Mononuclear cell (primary cell): Measurements from ENCODE around the gene TTC28. TPM values are rescaled to one million over a fixed set of nuclear protein-coding genes. Genes with fewer than 3 reads are reported as not detected.

Experiments
- H3K27me3 ChIP-seq: 2 replicates; pipeline ENCODE4 v1.6.0; 2011; ENCODE audit warnings: low read length, control low read depth; ENCODE audit not compliant: insufficient read depth
- H3K4me1 ChIP-seq: 2 replicates; pipeline ENCODE4 v1.5.1; 2011; ENCODE audit warnings: mild to moderate bottlenecking, low read length, control low read depth; ENCODE audit not compliant: insufficient read depth
- H3K4me3 ChIP-seq: 2 replicates; pipeline ENCODE4 v1.5.1; 2011; ENCODE audit warnings: mild to moderate bottlenecking, low read length, moderate library complexity
- H3K9me3 ChIP-seq: 2 replicates; pipeline ENCODE4 v1.5.1; 2011; ENCODE audit warnings: low read depth, mild to moderate bottlenecking, control low read depth, low read length
- total RNA-seq: library from RNA; depleted of rRNA; stranded (reverse); fragments of >200 nt; gene quantifications from one replicate; pipeline ENCODE4 v1.2.3, GENCODE V29; 2012

Gene TTC28
- total RNA-seq, 1 donor, result 1.5 TPM

- H3K9me3 ChIP-seq, result no peaks in the 10 kb centered on the region
- no peaks in the 10 kb centered on the region for H3K4me1 ChIP-seq
- no peak overlapping the region for H3K4me3 ChIP-seq
- no peaks in the 10 kb centered on the region for H3K27me3 ChIP-seq
Observed at GRCh38 chr22:27986459-27986858, 693.2 kb downstream of the TTC28 start.

- no peaks in the 10 kb centered on the region for H3K9me3 ChIP-seq
- H3K4me1 ChIP-seq, result no peaks in the 10 kb centered on the region
- no peak overlapping the region for H3K4me3 ChIP-seq
- no peaks in the 10 kb centered on the region for H3K27me3 ChIP-seq
Observed at GRCh38 chr22:27985323-27986275, 694.0 kb downstream of the TTC28 start.

- Histone ChIP-seq H3K27me3 (no peaks in the 10 kb centered on the region), H3K4me3 (no peak overlapping the region), H3K9me3 (no peaks in the 10 kb centered on the region), H3K4me1 (no peaks in the 10 kb centered on the region)
Observed at GRCh38 chr22:27984723-27985122, 694.9 kb downstream of the TTC28 start.

GRCh38 chr22:27984001-27984695 is 695.5 kb downstream of the TTC28 start:
- no peaks in the 10 kb centered on the region for H3K9me3 ChIP-seq
- no peaks in the 10 kb centered on the region for H3K27me3 ChIP-seq
- no peak overlapping the region for H3K4me3 ChIP-seq
- no peaks in the 10 kb centered on the region for H3K4me1 ChIP-seq

- H3K27me3 ChIP-seq, result no peaks in the 10 kb centered on the region
- H3K4me3 ChIP-seq, result no peak overlapping the region
- no peaks in the 10 kb centered on the region for H3K4me1 ChIP-seq
- H3K9me3 ChIP-seq, result no peaks in the 10 kb centered on the region
Observed at GRCh38 chr22:27983361-27983791, 696.3 kb downstream of the TTC28 start.

GRCh38 chr22:27982630-27983180 is 696.9 kb downstream of the TTC28 start:
- Histone ChIP-seq H3K4me3 (no peak overlapping the region), H3K4me1 (no peaks in the 10 kb centered on the region), H3K27me3 (no peaks in the 10 kb centered on the region), H3K9me3 (no peaks in the 10 kb centered on the region)

GRCh38 chr22:27982106-27982505 is 697.5 kb downstream of the TTC28 start:
- no peaks in the 10 kb centered on the region for H3K27me3 ChIP-seq
- no peaks in the 10 kb centered on the region for H3K4me1 ChIP-seq
- H3K4me3 ChIP-seq, result no peak overlapping the region
- no peaks in the 10 kb centered on the region for H3K9me3 ChIP-seq

GRCh38 chr22:27980424-27981148 is 699.1 kb downstream of the TTC28 start:
- no peaks in the 10 kb centered on the region for H3K9me3 ChIP-seq
- no peak overlapping the region for H3K4me3 ChIP-seq
- H3K4me1 ChIP-seq, result no peaks in the 10 kb centered on the region
- no peaks in the 10 kb centered on the region for H3K27me3 ChIP-seq

GRCh38 chr22:27978802-27979201 is 700.8 kb downstream of the TTC28 start:
- Histone ChIP-seq H3K27me3 (no peaks in the 10 kb centered on the region), H3K4me3 (no peak overlapping the region), H3K4me1 (no peaks in the 10 kb centered on the region), H3K9me3 (no peaks in the 10 kb centered on the region)

- no peak overlapping the region for H3K4me3 ChIP-seq
- H3K9me3 ChIP-seq, result no peaks in the 10 kb centered on the region
- H3K4me1 ChIP-seq, result no peaks in the 10 kb centered on the region
- H3K27me3 ChIP-seq, result no peaks in the 10 kb centered on the region
Observed at GRCh38 chr22:27978317-27978716, 701.3 kb downstream of the TTC28 start.

- no peaks in the 10 kb centered on the region for H3K9me3 ChIP-seq
- H3K4me1 ChIP-seq, result no peaks in the 10 kb centered on the region
- H3K4me3 ChIP-seq, result no peak overlapping the region
- no peaks in the 10 kb centered on the region for H3K27me3 ChIP-seq
Observed at GRCh38 chr22:27976586-27976985, 703.1 kb downstream of the TTC28 start.

- no peaks in the 10 kb centered on the region for H3K9me3 ChIP-seq
- H3K4me3 ChIP-seq, result no peak overlapping the region
- H3K4me1 ChIP-seq, result no peaks in the 10 kb centered on the region
- no peaks in the 10 kb centered on the region for H3K27me3 ChIP-seq
Observed at GRCh38 chr22:27975381-27976013, 704.1 kb downstream of the TTC28 start.

- Histone ChIP-seq H3K4me3 (no peak overlapping the region), H3K9me3 (no peaks in the 10 kb centered on the region), H3K4me1 (no peaks in the 10 kb centered on the region), H3K27me3 (no peaks in the 10 kb centered on the region)
Observed at GRCh38 chr22:27973846-27974245, 705.8 kb downstream of the TTC28 start.
